HepG2 (cell line): Measurements from ENCODE around the gene TIA1. TPM values are rescaled to one million over a fixed set of nuclear protein-coding genes. Genes with fewer than 3 reads are reported as not detected.

Source experiments
- AGO2 ChIP-seq: fragments of 200-400 bp; formaldehyde crosslinking; optimal IDR thresholded peaks from 2 replicates; pipeline ENCODE3; 2017; ENCODE audit warnings: mild to moderate bottlenecking, low read depth, low read length, moderate library complexity
- ARNT2 ChIP-seq: sonication (generic); formaldehyde crosslinking; IDR thresholded peaks from 2 replicates; pipeline ENCODE4 v1.8.0; 2022; ENCODE audit warnings: mild to moderate bottlenecking, low read depth, missing genetic modification reagents, moderate library complexity
- CBX2 ChIP-seq, 2 experiments: fragments of 200-600 bp in 1 of 2; sonication (generic); formaldehyde crosslinking in 1 of 2; IDR thresholded peaks; 2 replicates each; pipeline versions ENCODE4 v1.7.0 to v1.8.1; 2018 to 2022; ENCODE audit warnings: low read depth in 2 of 2, low read length in 1 of 2, mild to moderate bottlenecking in 1 of 2, missing genetic modification reagents in 1 of 2
- DNMT3B ChIP-seq: conservative IDR thresholded peaks from 2 replicates; pipeline ENCODE4 v1.6.1; 2016; ENCODE audit warnings: missing biosample characterization, control low read depth
- ESRRA ChIP-seq: sonication (generic); formaldehyde crosslinking; IDR thresholded peaks from 2 replicates; pipeline ENCODE4 v1.5.1; 2020; ENCODE audit warnings: mild to moderate bottlenecking, low read depth, missing genetic modification reagents
- KDM5A ChIP-seq: fragments of 200-600 bp; sonication (generic); IDR thresholded peaks from 2 replicates; pipeline ENCODE4 v1.7.0; 2018; ENCODE audit warnings: antibody characterized with exemption, mild to moderate bottlenecking, low read length, borderline replicate concordance
- PHF21A ChIP-seq: sonication (generic); formaldehyde crosslinking; IDR thresholded peaks from 2 replicates; pipeline ENCODE4 v1.5.0; 2020; ENCODE audit warnings: mild to moderate bottlenecking, missing genetic modification reagents
- RBAK ChIP-seq: sonication (generic); formaldehyde crosslinking; IDR thresholded peaks from 2 replicates; pipeline ENCODE4 v1.5.1; 2020; ENCODE audit warnings: mild to moderate bottlenecking, missing genetic modification reagents
- RXRB ChIP-seq: IDR thresholded peaks from 2 replicates; pipeline ENCODE4 v1.6.1; 2016; ENCODE audit warnings: borderline replicate concordance, missing genetic modification reagents, missing compliant biosample characterization
- SKI ChIP-seq: fragments of 450-650 bp; IDR thresholded peaks from one replicate; pipeline ENCODE4 v1.6.1; 2018; ENCODE audit warnings: mild to moderate bottlenecking; ENCODE audit not compliant: partially characterized antibody
- SNAPC2 ChIP-seq: sonication (generic); formaldehyde crosslinking; IDR thresholded peaks from 2 replicates; pipeline ENCODE4 v1.8.1; 2022; ENCODE audit warnings: mild to moderate bottlenecking, missing genetic modification reagents
- TMF1 ChIP-seq: sonication (generic); formaldehyde crosslinking; IDR thresholded peaks from 2 replicates; pipeline ENCODE4 v1.8.1; 2022; ENCODE audit warnings: low read depth, missing genetic modification reagents
- ZNF205 ChIP-seq: IDR thresholded peaks from 2 replicates; pipeline ENCODE4 v1.6.1; 2018; ENCODE audit warnings: missing biosample characterization, missing genetic modification reagents
- ZNF292 ChIP-seq: sonication (generic); formaldehyde crosslinking; IDR thresholded peaks from 2 replicates; pipeline ENCODE4 v1.8.1; 2022; ENCODE audit warnings: mild to moderate bottlenecking, low read depth, missing genetic modification reagents, borderline replicate concordance
- ZNF329 ChIP-seq: sonication (generic); formaldehyde crosslinking; IDR thresholded peaks from 2 replicates; pipeline ENCODE4 v1.9.0; 2021; ENCODE audit warnings: low read depth, mild to moderate bottlenecking, missing genetic modification reagents
- ZNF367 ChIP-seq: sonication (generic); formaldehyde crosslinking; IDR thresholded peaks from 2 replicates; pipeline ENCODE4 v1.4.0; 2020; ENCODE audit warnings: missing genetic modification reagents, borderline replicate concordance
- ZNF430 ChIP-seq: sonication (generic); formaldehyde crosslinking; IDR thresholded peaks from 2 replicates; pipeline ENCODE4 v1.9.0; 2021; ENCODE audit warnings: mild to moderate bottlenecking, missing genetic modification reagents
- ZNF766 ChIP-seq: sonication (generic); formaldehyde crosslinking; IDR thresholded peaks from 2 replicates; pipeline ENCODE4 v1.5.0; 2020; ENCODE audit warnings: missing genetic modification reagents, borderline replicate concordance
- ZSCAN21 ChIP-seq: sonication (generic); formaldehyde crosslinking; IDR thresholded peaks from 2 replicates; pipeline ENCODE4 v1.8.0; 2022; ENCODE audit warnings: mild to moderate bottlenecking, missing genetic modification reagents, moderate library complexity, borderline replicate concordance
- polyA plus RNA-seq, 8 experiments: library from polyadenylated mRNA; depleted of rRNA in 3 of 8; stranded (reverse) in 7 of 8; unstranded in 1 of 8; fragments of >200 nt; fragmentation: Illumina TruSeq in 4 of 8; extraction: Trizol in 4 of 8; gene quantifications; 2 replicates each; pipeline versions ENCODE4 v1.2.1 to v1.2.3, GENCODE V29; 2011 to 2016; ENCODE audit warnings: low read depth in 4 of 8, missing spikeins in 1 of 8, mixed read lengths in 1 of 8; ENCODE audit not compliant: insufficient read depth in 1 of 8
- total RNA-seq, 5 experiments: library from RNA; depleted of rRNA; stranded (reverse); fragments of >200 nt; fragmentation: Illumina TruSeq; extraction: Trizol; gene quantifications; 2 replicates each; pipeline ENCODE4 v1.2.3, GENCODE V29; 2016; ENCODE audit warnings: low read depth in 1 of 5
- TF ChIP-seq, protein P1 (sequence below): sonication (generic); formaldehyde crosslinking; IDR thresholded peaks from 2 replicates; pipeline ENCODE4 v1.5.0; 2020; ENCODE audit warnings: mild to moderate bottlenecking, missing genetic modification reagents, moderate library complexity
- TF ChIP-seq, protein P2 (sequence below): IDR thresholded peaks from 2 replicates; pipeline ENCODE4 v1.6.1; 2018; ENCODE audit warnings: missing genetic modification reagents, mild to moderate bottlenecking, missing compliant biosample characterization
- TF ChIP-seq, protein P3 (sequence below), 2 experiments: sonication (generic) in 1 of 2; formaldehyde crosslinking in 1 of 2; IDR thresholded peaks; 2 replicates each; pipeline versions ENCODE4 v1.4.0 to v1.6.1; 2016 to 2020; ENCODE audit warnings: borderline replicate concordance in 1 of 2, low read depth in 1 of 2, mild to moderate bottlenecking in 1 of 2, missing genetic modification reagents in 1 of 2

Gene TIA1
- total and polyA plus RNA-seq, 2 of the 13 experiments (the other 11 are each of a cell fraction or from before 2014, with no cell fraction given) = 209 to 319 TPM

DNA sequence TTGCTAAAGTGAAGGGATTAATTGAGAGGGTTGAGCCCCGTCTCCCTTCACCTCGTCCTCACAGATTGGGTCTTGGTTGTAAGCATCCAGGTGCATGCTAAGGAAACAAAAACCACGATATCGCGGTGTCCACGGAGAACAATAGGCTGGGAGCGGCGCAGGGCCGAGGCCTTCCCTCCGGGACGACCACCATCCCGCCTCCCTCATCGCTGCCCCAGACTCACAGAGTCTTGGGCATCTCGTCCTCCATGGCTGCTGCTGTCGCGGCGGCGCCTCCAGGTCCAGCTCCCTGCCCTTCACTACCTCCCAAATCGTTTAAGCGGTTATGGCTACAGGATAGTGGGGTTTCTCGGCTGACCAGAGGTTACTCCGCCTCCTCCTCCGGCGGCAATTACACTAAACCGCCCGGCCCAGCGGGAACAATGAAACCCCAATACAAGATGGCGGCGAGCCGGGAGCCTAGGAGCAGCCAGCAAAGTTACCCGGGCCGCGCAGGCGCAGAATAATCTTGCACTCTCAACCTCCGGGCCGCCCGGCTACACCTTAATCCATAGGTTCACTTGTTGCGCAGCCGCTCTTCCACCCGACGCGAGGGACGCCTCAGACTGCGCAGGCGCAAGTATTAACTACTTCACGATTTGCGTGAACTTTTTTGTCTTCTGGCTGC, at the start of gene TIA1 (continued):
- TF ChIP-seq ZNF367 (CRISPR knock-in tag) = no peak; the same call in 1 of the 2 replicates
- no peak for TF ChIP-seq KDM5A
- TF ChIP-seq, protein P1, sequence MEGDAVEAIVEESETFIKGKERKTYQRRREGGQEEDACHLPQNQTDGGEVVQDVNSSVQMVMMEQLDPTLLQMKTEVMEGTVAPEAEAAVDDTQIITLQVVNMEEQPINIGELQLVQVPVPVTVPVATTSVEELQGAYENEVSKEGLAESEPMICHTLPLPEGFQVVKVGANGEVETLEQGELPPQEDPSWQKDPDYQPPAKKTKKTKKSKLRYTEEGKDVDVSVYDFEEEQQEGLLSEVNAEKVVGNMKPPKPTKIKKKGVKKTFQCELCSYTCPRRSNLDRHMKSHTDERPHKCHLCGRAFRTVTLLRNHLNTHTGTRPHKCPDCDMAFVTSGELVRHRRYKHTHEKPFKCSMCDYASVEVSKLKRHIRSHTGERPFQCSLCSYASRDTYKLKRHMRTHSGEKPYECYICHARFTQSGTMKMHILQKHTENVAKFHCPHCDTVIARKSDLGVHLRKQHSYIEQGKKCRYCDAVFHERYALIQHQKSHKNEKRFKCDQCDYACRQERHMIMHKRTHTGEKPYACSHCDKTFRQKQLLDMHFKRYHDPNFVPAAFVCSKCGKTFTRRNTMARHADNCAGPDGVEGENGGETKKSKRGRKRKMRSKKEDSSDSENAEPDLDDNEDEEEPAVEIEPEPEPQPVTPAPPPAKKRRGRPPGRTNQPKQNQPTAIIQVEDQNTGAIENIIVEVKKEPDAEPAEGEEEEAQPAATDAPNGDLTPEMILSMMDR (CRISPR knock-in tag) = no peak
- TF ChIP-seq AGO2 = peak; percentile 92
- no peak; the same call in 1 of the 2 replicates for TF ChIP-seq ZSCAN21 (CRISPR knock-in tag)
- TF ChIP-seq, protein P2, sequence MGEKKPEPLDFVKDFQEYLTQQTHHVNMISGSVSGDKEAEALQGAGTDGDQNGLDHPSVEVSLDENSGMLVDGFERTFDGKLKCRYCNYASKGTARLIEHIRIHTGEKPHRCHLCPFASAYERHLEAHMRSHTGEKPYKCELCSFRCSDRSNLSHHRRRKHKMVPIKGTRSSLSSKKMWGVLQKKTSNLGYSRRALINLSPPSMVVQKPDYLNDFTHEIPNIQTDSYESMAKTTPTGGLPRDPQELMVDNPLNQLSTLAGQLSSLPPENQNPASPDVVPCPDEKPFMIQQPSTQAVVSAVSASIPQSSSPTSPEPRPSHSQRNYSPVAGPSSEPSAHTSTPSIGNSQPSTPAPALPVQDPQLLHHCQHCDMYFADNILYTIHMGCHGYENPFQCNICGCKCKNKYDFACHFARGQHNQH = peak; percentile 41; the same call in 1 of the 2 replicates
- TF ChIP-seq DNMT3B (CRISPR knock-in tag) = no peak; the same call in 1 of the 2 replicates
- TF ChIP-seq ARNT2 (CRISPR knock-in tag) = 0 out of 2 replicates have a peak, but pooled peaks have one; percentile 43
- TF ChIP-seq SKI = no peak
- peak; percentile 83; the same call in 1 of the 2 replicates for TF ChIP-seq SNAPC2 (CRISPR knock-in tag)
- 0 out of 2 replicates have a peak, but pooled peaks have one; percentile 4 for TF ChIP-seq RXRB (CRISPR knock-in tag)
- TF ChIP-seq ZNF205 (CRISPR knock-in tag) = peak; percentile 37
- 0 out of 2 replicates have a peak, but pooled peaks have one; percentile 22 for TF ChIP-seq ZNF292 (CRISPR knock-in tag)
- peak; percentile 47; the same call in 1 of the 2 replicates for TF ChIP-seq ZNF430 (CRISPR knock-in tag)
- no peak for TF ChIP-seq ZNF766 (CRISPR knock-in tag)
- no peak for TF ChIP-seq RBAK
- TF ChIP-seq TMF1 = peak; percentile 64; the same call in 1 of the 2 replicates
- peak; percentile 5; the same call in 1 of the 2 replicates for TF ChIP-seq PHF21A (CRISPR knock-in tag)
- TF ChIP-seq CBX2 (IDR thresholded peaks at IDR 0.05; ENCODE audit: low read depth, low read length) = no peak
- TF ChIP-seq CBX2 (CRISPR knock-in tag; IDR thresholded peaks at IDR 0.05; ENCODE audit: low read depth) = no peak
- TF ChIP-seq ZNF329 (CRISPR knock-in tag) = peak; percentile 72; the same call in 1 of the 2 replicates
- TF ChIP-seq, protein P3, sequence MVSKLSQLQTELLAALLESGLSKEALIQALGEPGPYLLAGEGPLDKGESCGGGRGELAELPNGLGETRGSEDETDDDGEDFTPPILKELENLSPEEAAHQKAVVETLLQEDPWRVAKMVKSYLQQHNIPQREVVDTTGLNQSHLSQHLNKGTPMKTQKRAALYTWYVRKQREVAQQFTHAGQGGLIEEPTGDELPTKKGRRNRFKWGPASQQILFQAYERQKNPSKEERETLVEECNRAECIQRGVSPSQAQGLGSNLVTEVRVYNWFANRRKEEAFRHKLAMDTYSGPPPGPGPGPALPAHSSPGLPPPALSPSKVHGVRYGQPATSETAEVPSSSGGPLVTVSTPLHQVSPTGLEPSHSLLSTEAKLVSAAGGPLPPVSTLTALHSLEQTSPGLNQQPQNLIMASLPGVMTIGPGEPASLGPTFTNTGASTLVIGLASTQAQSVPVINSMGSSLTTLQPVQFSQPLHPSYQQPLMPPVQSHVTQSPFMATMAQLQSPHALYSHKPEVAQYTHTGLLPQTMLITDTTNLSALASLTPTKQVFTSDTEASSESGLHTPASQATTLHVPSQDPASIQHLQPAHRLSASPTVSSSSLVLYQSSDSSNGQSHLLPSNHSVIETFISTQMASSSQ (IDR thresholded peaks at IDR 0.05; ENCODE audit: low read depth) = no peak
- TF ChIP-seq, protein P3 (CRISPR knock-in tag; IDR thresholded peaks at IDR 0.05; ENCODE audit: borderline replicate concordance) = peak; percentile 45; the same call in 1 of the 2 replicates
- TF ChIP-seq ESRRA (CRISPR knock-in tag) = peak; percentile 56
